ENCODE measurements around the gene DYNLT5.
A peak's percentile ranks its signal among the peaks of the same experiment; 100 is the strongest.

Gene DYNLT5

GRCh38 chr1:66757722-66758240, 5.5 kb downstream of the DYNLT5 start:
- Histone ChIP-seq H3K9me2 (ENCODE audit: low read depth, low read length) (no peaks in the 10 kb centered on the region), H3K9ac (ENCODE audit: low read length) (no peak overlapping the region), H2AFZ (ENCODE audit: low read length) (peak overlapping the region; percentile 58; the same call in 1 of the 2 replicates), H3K4me3 (ENCODE audit: low read depth, low read length, poor library complexity, severe bottlenecking) (no peak overlapping the region), H3K4me2 (ENCODE audit: low read length) (peak overlapping the region; percentile 0; the same call in 1 of the 2 replicates), H3K4me1 (ENCODE audit: insufficient read depth, low read length, severe bottlenecking) (peaks cover 12% of the 10 kb centered on the region), H3K27ac (ENCODE audit: low read depth, low read length, poor library complexity, severe bottlenecking) (no peak overlapping the region), H3K79me2 (ENCODE audit: insufficient read depth, low read length) (no peaks in the 10 kb centered on the region), H3F3A (ENCODE audit: insufficient read depth, low read length) (no peaks in the 10 kb centered on the region), H3K36me3 (ENCODE audit: insufficient read depth, low read length) (no peaks in the 10 kb centered on the region), H3K9me3 (ENCODE audit: low read length) (no peaks in the 10 kb centered on the region), H3K27me3 (ENCODE audit: insufficient read depth, low read length) (no peaks in the 10 kb centered on the region), H4K20me1 (ENCODE audit: insufficient read depth, low read length) (no peaks in the 10 kb centered on the region)
- TF ChIP-seq EZH2 (IDR thresholded peaks at IDR 0.05; ENCODE audit: borderline replicate concordance, low read length) (no peak), CTCF (IDR thresholded peaks at IDR 0.05; ENCODE audit: low read length) (no peak)

DNA sequence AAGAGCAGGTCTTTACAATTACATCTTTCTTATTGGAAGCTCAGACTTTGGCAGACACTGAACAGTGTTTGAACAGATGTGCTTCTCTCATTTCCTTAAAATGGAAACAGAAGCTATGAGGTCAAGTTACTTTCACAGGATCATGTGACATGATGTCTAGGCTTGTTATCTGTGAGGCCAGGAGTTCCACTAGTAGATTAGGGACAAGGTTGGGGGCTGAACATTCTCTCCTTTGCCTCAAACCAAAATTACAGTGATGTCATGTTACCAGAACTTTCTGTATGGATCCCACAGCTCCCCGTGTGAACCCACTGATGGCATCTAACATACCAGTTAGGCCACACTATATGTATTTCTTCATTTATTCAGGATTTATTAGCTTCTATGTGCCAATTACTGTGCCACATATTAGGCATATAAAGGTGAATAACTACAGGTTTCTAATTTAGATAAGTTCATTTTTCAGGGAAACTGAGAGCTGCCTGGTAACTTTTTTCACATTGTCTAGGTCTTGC, 6.0 kb downstream of the DYNLT5 start:
- Histone ChIP-seq H3K9me3 (ENCODE audit: low read length) (no peaks in the 10 kb centered on the region), H3K27ac (ENCODE audit: low read depth, low read length, poor library complexity, severe bottlenecking) (no peak overlapping the region), H3K27me3 (ENCODE audit: insufficient read depth, low read length) (no peaks in the 10 kb centered on the region), H2AFZ (ENCODE audit: low read length) (no peak overlapping the region), H3K36me3 (ENCODE audit: insufficient read depth, low read length) (no peaks in the 10 kb centered on the region), H3K9ac (ENCODE audit: low read length) (no peak overlapping the region), H3K4me2 (ENCODE audit: low read length) (peak overlapping the region; percentile 0; the same call in 1 of the 2 replicates), H3K79me2 (ENCODE audit: insufficient read depth, low read length) (no peaks in the 10 kb centered on the region), H4K20me1 (ENCODE audit: insufficient read depth, low read length) (no peaks in the 10 kb centered on the region), H3K4me3 (ENCODE audit: low read depth, low read length, poor library complexity, severe bottlenecking) (no peak overlapping the region), H3K4me1 (ENCODE audit: insufficient read depth, low read length, severe bottlenecking) (peaks cover 12% of the 10 kb centered on the region), H3K9me2 (ENCODE audit: low read depth, low read length) (no peaks in the 10 kb centered on the region), H3F3A (ENCODE audit: insufficient read depth, low read length) (no peaks in the 10 kb centered on the region)
- no peak for TF ChIP-seq CTCF (IDR thresholded peaks at IDR 0.05; ENCODE audit: low read length)
- TF ChIP-seq EZH2 (IDR thresholded peaks at IDR 0.05; ENCODE audit: borderline replicate concordance, low read length), result no peak

GRCh38 chr1:66760506-66760905, 8.2 kb downstream of the DYNLT5 start:
- Histone ChIP-seq H3K36me3 (ENCODE audit: insufficient read depth, low read length) (no peaks in the 10 kb centered on the region), H4K20me1 (ENCODE audit: insufficient read depth, low read length) (no peaks in the 10 kb centered on the region), H3K9ac (ENCODE audit: low read length) (no peak overlapping the region), H3K4me2 (ENCODE audit: low read length) (no peak overlapping the region), H3K4me3 (ENCODE audit: low read depth, low read length, poor library complexity, severe bottlenecking) (no peak overlapping the region), H3K9me2 (ENCODE audit: low read depth, low read length) (no peaks in the 10 kb centered on the region), H3F3A (ENCODE audit: insufficient read depth, low read length) (no peaks in the 10 kb centered on the region), H3K4me1 (ENCODE audit: insufficient read depth, low read length, severe bottlenecking) (peaks cover 16% of the 10 kb centered on the region), H3K79me2 (ENCODE audit: insufficient read depth, low read length) (no peaks in the 10 kb centered on the region), H3K9me3 (ENCODE audit: low read length) (no peaks in the 10 kb centered on the region), H3K27ac (ENCODE audit: low read depth, low read length, poor library complexity, severe bottlenecking) (no peak overlapping the region), H3K27me3 (ENCODE audit: insufficient read depth, low read length) (no peaks in the 10 kb centered on the region), H2AFZ (ENCODE audit: low read length) (no peak overlapping the region)
- TF ChIP-seq CTCF (IDR thresholded peaks at IDR 0.05; ENCODE audit: low read length), result no peak
- TF ChIP-seq EZH2 (IDR thresholded peaks at IDR 0.05; ENCODE audit: borderline replicate concordance, low read length), result no peak

Measured in OCI-LY1 (cell line).